GM12878 (cell line): Measurements from ENCODE around the gene MGARP.

Source experiments
- EP300 ChIP-seq, 2 experiments: fragments of 150-350 bp in 1 of 2; IDR thresholded peaks; 2 replicates each; pipeline ENCODE4 v1.6.1; 2011 to 2012; ENCODE audit warnings: low read depth in 2 of 2, low read length in 2 of 2, borderline replicate concordance in 1 of 2, improper control_type of control experiment in 1 of 2, inconsistent platforms in 1 of 2; ENCODE audit not compliant: control insufficient read depth in 1 of 2
- FOXM1 ChIP-seq: IDR thresholded peaks from 2 replicates; pipeline ENCODE4 v1.6.1; 2012; ENCODE audit warnings: low read depth, mild to moderate bottlenecking, inconsistent platforms, low read length, moderate library complexity
- POLR2A ChIP-seq: IDR thresholded peaks from 2 replicates; pipeline ENCODE4 v1.6.1; 2011; ENCODE audit warnings: low read depth, mild to moderate bottlenecking, low read length
- POLR2AphosphoS5 ChIP-seq: IDR thresholded peaks from 2 replicates; pipeline ENCODE4 v1.6.1; 2011; ENCODE audit warnings: mild to moderate bottlenecking, low read length, inconsistent platforms
- POU2F2 ChIP-seq: IDR thresholded peaks from 3 replicates; pipeline ENCODE4 v1.6.1; 2011; ENCODE audit warnings: low read depth, mild to moderate bottlenecking, low read length, borderline replicate concordance
- RAD21 ChIP-seq: IDR thresholded peaks from 2 replicates; pipeline ENCODE4 v1.6.1; 2011; ENCODE audit warnings: mild to moderate bottlenecking, low read depth, low read length, moderate library complexity; ENCODE audit not compliant: insufficient read depth
- TCF7 ChIP-seq: IDR thresholded peaks from 2 replicates; pipeline ENCODE4 v1.6.1; 2014; ENCODE audit warnings: antibody characterized with exemption, borderline replicate concordance
- ZNF207 ChIP-seq: fragments of 450-650 bp; IDR thresholded peaks from 2 replicates; pipeline ENCODE4 v1.6.1; 2014; ENCODE audit warnings: antibody characterized with exemption, mild to moderate bottlenecking, borderline replicate concordance
- ZNF24 ChIP-seq: fragments of 450-650 bp; IDR thresholded peaks from 2 replicates; pipeline ENCODE4 v1.6.1; 2017; ENCODE audit warnings: antibody characterized with exemption, mild to moderate bottlenecking
- TF ChIP-seq, protein P1 (sequence below): fragments of 450-650 bp; formaldehyde crosslinking; IDR thresholded peaks from 2 replicates; pipeline ENCODE4 v1.5.0; 2022; ENCODE audit warnings: mild to moderate bottlenecking, missing genetic modification characterization
- TF ChIP-seq, protein P2 (sequence below), 3 experiments: IDR thresholded peaks in 2 of 3; conservative IDR thresholded peaks in 1 of 3; 2 replicates each; pipeline ENCODE4 v1.5.1; 2011; ENCODE audit warnings: low read depth in 3 of 3, low read length in 3 of 3, mild to moderate bottlenecking in 3 of 3, control low read depth in 2 of 3, moderate library complexity in 2 of 3, inconsistent platforms in 1 of 3, mixed read lengths in 1 of 3; ENCODE audit not compliant: control insufficient read depth in 2 of 3, insufficient read depth in 1 of 3; ENCODE audit errors: extremely low read depth in 1 of 3

DNA sequence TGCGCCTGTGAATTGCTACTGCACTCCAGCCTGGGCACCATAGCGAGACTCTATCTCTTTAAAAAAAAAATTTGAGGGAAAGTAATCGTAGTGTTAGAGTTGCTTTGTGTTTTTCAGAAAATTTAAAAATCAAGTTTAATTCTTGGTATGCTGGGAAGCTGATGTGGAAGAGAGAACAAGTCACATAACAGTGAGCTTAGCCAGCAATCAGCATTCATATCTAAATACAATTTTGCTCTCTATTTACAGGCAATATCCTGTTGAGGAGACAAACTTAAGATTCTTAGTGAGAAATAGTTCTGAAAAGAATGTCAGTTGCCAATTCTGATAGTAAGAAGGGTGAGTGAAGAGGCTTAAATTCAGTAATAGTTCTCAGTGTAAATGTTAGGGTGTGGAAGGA is 31.9 kb upstream of the MGARP start:
- TF ChIP-seq, protein P1, sequence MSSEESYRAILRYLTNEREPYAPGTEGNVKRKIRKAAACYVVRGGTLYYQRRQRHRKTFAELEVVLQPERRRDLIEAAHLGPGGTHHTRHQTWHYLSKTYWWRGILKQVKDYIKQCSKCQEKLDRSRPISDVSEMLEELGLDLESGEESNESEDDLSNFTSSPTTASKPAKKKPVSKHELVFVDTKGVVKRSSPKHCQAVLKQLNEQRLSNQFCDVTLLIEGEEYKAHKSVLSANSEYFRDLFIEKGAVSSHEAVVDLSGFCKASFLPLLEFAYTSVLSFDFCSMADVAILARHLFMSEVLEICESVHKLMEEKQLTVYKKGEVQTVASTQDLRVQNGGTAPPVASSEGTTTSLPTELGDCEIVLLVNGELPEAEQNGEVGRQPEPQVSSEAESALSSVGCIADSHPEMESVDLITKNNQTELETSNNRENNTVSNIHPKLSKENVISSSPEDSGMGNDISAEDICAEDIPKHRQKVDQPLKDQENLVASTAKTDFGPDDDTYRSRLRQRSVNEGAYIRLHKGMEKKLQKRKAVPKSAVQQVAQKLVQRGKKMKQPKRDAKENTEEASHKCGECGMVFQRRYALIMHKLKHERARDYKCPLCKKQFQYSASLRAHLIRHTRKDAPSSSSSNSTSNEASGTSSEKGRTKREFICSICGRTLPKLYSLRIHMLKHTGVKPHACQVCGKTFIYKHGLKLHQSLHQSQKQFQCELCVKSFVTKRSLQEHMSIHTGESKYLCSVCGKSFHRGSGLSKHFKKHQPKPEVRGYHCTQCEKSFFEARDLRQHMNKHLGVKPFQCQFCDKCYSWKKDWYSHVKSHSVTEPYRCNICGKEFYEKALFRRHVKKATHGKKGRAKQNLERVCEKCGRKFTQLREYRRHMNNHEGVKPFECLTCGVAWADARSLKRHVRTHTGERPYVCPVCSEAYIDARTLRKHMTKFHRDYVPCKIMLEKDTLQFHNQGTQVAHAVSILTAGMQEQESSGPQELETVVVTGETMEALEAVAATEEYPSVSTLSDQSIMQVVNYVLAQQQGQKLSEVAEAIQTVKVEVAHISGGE = no peak
- TF ChIP-seq POLR2AphosphoS5 (no peak), EP300 (IDR thresholded peaks at IDR 0.05; ENCODE audit: borderline replicate concordance in 1 of 2, control insufficient read depth in 1 of 2, low read depth in 2 of 2, low read length in 2 of 2) (no peak), FOXM1 (no peak), TCF7 (no peak), ZNF24 (no peak), POLR2A (no peak), ZNF207 (no peak), POU2F2 (no peak), RAD21 (no peak)
- TF ChIP-seq, protein P2, sequence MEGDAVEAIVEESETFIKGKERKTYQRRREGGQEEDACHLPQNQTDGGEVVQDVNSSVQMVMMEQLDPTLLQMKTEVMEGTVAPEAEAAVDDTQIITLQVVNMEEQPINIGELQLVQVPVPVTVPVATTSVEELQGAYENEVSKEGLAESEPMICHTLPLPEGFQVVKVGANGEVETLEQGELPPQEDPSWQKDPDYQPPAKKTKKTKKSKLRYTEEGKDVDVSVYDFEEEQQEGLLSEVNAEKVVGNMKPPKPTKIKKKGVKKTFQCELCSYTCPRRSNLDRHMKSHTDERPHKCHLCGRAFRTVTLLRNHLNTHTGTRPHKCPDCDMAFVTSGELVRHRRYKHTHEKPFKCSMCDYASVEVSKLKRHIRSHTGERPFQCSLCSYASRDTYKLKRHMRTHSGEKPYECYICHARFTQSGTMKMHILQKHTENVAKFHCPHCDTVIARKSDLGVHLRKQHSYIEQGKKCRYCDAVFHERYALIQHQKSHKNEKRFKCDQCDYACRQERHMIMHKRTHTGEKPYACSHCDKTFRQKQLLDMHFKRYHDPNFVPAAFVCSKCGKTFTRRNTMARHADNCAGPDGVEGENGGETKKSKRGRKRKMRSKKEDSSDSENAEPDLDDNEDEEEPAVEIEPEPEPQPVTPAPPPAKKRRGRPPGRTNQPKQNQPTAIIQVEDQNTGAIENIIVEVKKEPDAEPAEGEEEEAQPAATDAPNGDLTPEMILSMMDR (IDR thresholded peaks at IDR 0.05 in 2 of 3, conservative IDR thresholded peaks at IDR 0.05 in 1 of 3; ENCODE audit: control insufficient read depth in 2 of 3, extremely low read depth in 1 of 3, insufficient read depth in 1 of 3, low read depth in 3 of 3, low read length in 3 of 3) = no peak
